Fibroblast of pulmonary artery (primary cell): Measurements from ENCODE around the gene AGA.

Source experiments
- DNase-seq: peaks from one replicate; pipeline ENCODE4 v3.0.0-alpha.2; 2010; ENCODE audit warnings: low read depth
- H3K4me3 ChIP-seq: replicated peaks from 2 replicates; pipeline ENCODE4 v1.5.1; 2011; ENCODE audit warnings: low read depth, mild to moderate bottlenecking, control low read depth, low read length, moderate library complexity
- CTCF ChIP-seq: IDR thresholded peaks from 2 replicates; pipeline ENCODE4 v1.5.1; 2011; ENCODE audit warnings: mild to moderate bottlenecking, control low read depth, low read length, inconsistent platforms; ENCODE audit errors: missing control alignments

Gene AGA

GRCh38 chr4:177441803-177442622, at the start of gene AGA:
TSS of gene AGA (minus strand) at chr4:177442437. CDS start at chr4:177442375, 62 bp downstream.
- H3K4me3 ChIP-seq = peak within 1 kb of the TSS; percentile 78
- TF ChIP-seq CTCF = no peak
- DNase-seq = peak; percentile 94

GRCh38 chr4:177492022-177492421, 49.8 kb upstream of the AGA start:
- TF ChIP-seq CTCF = no peak

GRCh38 chr4:177490769-177491168, 48.5 kb upstream of the AGA start:
- DNase-seq = no peak
- TF ChIP-seq CTCF = no peak

More at GRCh38 chr4:177492022-177492421, 49.8 kb upstream of the AGA start:
- no peak overlapping the region for H3K4me3 ChIP-seq
- DNase-seq = no peak

GRCh38 chr4:177489471-177490246, 47.4 kb upstream of the AGA start:
- TF ChIP-seq CTCF = no peak

More at GRCh38 chr4:177490769-177491168, 48.5 kb upstream of the AGA start:
- H3K4me3 ChIP-seq = no peak overlapping the region

GRCh38 chr4:177487977-177488376, 45.7 kb upstream of the AGA start:
- TF ChIP-seq CTCF = no peak
- no peak overlapping the region for H3K4me3 ChIP-seq
- no peak for DNase-seq

More at GRCh38 chr4:177489471-177490246, 47.4 kb upstream of the AGA start:
- H3K4me3 ChIP-seq = no peak overlapping the region
- no peak for DNase-seq

GRCh38 chr4:177485528-177485927, 43.3 kb upstream of the AGA start:
- DNase-seq = peak; percentile 44
- H3K4me3 ChIP-seq = no peak overlapping the region
- no peak for TF ChIP-seq CTCF
